NCI-H187 treated with DMSO at 0.1 percent for 48 hours (cell line): ENCODE measurements around the gene MAP4K4.
"Not testable (repeated sequence)": the region's sequence is repeated elsewhere in the genome, so short reads cannot be mapped to it uniquely, and the experiment has no call there.

Experiments used
- DNase-seq: peaks from one replicate; lab custom pipeline; 2025; lab: John Stamatoyannopoulos, UW

Gene MAP4K4

DNA sequence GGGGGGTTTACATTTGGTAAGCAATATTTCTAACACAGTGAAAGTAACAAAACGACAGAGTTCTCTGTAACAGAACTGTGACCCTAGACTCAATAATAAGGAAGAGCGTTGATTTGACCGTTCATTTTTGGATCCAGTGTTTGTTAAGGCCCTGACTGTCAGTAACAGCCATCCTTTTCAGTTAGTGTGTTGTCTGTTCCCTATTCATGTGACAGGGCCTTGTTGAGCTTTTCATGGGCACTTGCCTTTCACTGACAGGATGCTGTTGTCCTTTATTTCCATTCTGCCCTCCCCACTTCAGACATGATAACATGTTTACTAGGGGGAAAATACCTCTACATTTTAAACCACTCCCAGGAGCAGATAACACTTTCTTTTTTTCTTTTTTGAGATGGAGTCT lies 45.8 kb downstream of the MAP4K4 start:
- no peak for DNase-seq

DNA sequence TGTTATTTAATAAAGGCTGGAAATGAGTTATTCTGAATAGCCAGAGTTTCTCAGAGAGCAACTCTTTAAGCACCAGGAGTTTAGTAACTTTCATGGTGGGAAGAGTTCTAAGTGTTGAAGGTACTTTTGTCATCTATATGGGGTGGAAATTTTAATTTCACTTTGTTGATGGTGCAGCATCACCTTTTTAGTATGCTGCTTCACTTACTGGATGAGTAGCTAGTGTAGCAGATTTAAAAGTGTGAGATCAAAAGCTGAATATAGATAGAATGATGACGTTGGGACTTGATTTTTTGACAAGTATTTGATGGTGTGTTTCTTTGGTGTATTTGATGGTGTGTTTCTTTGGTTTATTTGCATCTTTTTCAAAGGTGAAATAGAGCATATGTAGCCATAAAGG lies 47.3 kb downstream of the MAP4K4 start:
- DNase-seq, result no peak

DNA sequence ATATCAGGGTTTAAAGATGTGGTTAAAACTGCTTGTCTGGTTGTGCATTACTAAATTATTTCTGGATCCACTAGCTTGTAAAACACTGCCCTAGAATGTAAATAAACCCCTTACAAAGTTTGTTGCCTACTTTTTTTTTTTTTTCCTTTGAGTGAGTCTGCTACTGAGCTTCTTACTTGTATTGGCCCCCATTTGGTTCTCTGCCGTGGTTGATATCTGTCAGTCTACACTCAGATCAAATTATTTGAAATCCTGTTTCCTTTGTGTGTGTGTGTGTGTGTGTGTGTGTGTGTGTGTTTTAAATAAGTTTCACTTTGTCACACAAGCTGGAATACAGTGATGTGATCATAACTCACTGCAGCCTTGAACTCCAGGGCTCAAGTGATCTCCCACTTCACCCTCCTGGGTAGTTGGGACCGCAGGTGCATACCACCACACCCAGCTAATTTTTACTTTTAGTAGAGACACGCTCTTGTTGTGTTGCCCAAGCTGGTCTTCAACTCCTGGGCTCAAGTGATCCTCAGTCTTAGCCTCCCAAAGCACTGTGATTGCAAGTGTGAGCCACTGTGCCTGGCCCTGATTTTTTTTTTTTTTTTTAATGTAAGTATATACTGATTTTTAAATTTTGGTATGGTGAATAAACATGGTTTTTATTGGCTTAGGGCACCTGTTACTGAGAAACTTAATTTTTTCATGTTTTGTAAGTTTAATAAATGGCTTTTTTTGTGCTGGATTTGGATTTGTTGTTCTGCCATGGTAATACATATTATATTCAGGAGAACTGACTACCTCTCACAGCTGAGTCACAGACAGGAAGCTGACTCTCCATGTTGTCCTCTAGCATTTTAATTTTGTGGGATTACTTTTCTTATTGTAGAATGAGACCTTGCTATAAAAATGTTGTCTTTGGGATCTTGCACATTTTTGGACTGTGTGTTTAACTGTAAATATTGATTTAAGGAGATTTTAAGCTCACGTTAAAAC lies 48.5 kb downstream of the MAP4K4 start:
- DNase-seq, result no peak

DNA sequence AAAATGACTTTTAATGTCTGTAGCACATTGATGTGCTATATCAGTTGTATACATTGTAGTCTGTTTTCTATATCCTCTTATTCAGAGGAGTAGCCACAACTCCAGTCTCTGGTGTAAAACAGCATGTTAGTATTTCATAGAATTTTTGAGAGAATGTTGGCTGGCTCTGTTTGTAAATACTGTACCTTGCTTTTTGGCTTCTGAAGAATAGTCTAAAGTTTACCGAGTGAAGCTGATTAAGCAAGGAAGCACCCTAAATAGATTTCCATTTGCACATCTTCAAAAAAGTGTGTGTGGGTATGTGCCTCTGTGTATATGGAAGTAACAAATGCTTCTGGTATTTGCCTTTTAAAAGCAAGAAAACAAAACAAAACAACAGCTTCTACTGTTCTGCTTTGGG lies 50.5 kb downstream of the MAP4K4 start:
- no peak for DNase-seq

- DNase-seq, result not testable (repeated sequence)
These were observed 51.0 kb downstream of the MAP4K4 start for GRCh38 chr2:101748462-101748861.

DNA sequence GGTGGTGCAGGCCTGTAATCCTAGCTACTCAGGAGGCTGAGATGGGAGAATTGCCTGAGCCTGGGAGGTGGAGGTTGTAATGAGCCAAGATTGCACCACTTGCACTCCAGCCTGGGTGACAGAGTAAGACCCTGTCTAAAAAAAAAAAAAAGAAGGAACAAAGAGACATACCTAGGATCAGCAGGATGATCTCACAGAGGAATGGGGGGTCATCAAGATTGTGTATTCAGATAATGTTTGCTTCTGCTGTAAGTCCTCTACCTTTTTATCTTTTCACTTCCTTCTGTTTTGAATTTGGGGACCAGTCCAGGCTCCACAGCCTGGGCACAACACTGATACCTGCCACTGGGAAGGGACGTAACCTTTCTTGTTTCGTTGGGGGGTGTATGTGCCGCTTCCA lies 53.2 kb downstream of the MAP4K4 start:
- DNase-seq, result no peak

DNA sequence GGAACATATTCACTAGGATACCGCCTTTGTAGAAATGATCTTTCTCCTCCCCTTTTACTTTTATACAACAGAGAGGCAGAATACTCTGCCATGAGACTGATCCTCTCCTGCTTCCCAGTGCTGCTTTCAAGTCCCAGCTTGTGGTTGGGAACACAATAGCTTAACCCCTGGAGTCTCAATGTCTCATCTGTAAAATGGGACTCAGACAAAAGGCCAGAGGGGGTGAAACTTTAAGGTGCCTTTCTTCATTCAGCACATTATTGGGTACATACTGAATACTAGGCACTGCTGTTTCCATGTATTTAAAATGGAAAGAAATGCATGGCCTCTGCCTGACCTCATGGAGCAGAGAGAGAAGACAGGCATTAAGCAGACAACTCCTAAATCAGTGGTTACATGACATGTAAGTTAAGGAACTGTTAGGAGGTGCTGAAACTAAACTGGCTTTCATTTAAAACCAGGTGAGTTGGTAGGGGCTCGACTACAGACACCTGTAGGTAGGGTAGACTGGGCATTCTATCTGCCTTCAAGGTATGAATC lies 53.8 kb downstream of the MAP4K4 start:
- no peak for DNase-seq

- no peak for DNase-seq
These were observed 54.5 kb downstream of the MAP4K4 start for GRCh38 chr2:101751875-101752619.

- no peak for DNase-seq
These were observed 55.5 kb downstream of the MAP4K4 start for GRCh38 chr2:101752716-101753616.

DNA sequence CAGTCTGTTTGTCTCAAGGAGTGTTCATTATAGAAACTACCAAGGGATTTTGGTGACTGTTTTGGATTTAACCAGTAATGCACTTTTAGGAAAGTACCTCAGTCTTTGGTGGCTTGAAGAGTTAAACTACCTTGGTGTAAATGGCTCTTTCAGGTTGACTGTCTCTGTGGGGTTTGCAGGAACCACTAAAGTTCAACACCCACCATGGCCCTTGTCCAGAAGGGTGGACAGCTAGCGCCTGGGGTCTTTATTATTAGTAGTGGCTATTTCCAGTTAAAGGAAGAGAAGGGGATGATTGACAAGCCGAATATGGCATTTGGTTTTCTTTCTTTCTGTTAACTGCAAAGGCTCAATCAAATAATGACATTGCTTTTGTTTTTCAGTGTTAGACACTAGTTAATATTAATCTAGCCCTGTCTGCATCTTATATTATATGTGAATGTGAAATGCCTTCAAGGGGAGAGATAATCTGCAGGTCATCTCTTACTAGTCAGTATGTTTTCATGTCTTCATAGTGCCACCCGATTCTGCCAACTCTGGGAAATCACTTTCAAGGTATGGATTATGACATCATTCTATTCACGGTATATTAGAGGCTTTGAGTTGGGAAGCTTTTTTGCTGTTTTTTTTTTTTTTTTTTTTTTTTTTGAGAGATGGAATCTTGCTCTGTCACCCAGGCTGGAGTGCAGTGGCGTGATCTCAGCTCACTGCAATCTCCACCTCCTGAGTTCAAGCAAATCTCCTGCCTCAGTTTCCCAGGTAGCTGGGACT lies 56.4 kb downstream of the MAP4K4 start:
- no peak for DNase-seq

DNA sequence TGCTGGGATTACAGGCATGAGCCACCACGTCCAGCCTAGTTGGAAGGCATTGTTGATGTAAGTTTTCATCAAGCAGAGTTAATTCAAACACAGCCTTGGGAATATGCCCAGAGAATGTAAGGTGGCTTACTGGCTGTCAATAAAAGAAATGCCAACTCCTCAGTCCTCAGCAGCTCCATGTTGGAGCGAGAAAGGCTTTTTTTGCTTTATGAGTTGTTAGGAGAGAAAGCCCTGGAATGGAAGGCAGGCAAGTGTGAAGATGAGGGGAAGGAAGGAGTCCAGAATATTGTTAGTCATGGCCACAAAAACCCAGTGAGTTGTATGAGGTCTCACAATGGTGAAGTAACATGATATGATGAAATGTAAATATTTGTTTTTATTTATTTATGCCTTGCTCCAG lies 57.1 kb downstream of the MAP4K4 start:
- DNase-seq, result no peak

GRCh38 chr2:101756266-101756665 lies 58.8 kb downstream of the MAP4K4 start:
- no peak for DNase-seq

GRCh38 chr2:101758001-101758400 lies 60.5 kb downstream of the MAP4K4 start:
- no peak for DNase-seq

GRCh38 chr2:101759162-101759561 lies 61.7 kb downstream of the MAP4K4 start:
- no peak for DNase-seq

GRCh38 chr2:101762451-101763171 lies 65.1 kb downstream of the MAP4K4 start:
- DNase-seq, result no peak

DNA sequence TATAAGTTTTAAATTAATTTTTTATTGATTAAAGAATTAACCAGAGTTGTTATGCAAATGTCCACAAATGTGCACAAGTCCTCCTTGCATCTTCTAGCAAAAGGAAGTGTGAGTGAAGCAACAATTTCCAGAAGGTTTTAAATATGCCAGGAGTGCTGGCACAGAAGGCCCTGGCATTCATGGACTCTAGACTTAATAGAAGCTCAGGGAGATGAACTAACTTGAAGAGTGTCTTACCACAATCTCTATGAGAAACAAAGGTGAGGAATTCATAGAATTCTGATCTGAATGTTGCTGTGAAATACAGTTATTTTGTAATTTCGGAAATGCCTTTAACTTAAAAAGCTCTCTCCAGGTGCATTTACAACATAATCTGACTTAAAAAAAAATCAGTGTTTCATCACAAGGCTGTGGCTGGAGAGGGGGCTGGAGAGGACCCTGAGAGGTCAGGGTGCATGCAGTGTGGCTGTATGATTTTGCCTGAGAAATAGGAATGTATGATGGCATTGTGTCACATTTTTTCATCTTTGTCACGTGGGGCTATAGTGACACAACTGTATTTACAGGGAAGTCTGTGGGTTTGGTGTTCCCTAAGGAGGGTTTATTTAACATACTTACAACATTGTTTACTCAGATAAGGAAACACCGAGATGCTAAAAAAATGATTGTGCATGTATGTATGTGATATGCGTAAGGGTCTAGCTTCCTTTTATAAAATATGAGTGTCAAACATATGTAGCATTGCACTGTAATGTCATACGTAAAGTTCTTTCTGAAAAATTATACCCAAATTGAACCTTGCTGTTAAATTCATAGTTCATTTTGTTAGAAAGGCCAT lies 66.2 kb downstream of the MAP4K4 start:
- no peak for DNase-seq

- no peak for DNase-seq
These were observed 68.8 kb downstream of the MAP4K4 start for GRCh38 chr2:101766337-101766736.

GRCh38 chr2:101766871-101767739 lies 69.6 kb downstream of the MAP4K4 start:
- no peak for DNase-seq
